HG02763 (cell line): ENCODE measurements around the gene OR1K1.
"Not testable (repeated sequence)": the region's sequence is repeated elsewhere in the genome, so short reads cannot be mapped to it uniquely, and the experiment has no call there.

Source experiments
- ATAC-seq: cut with Tn5 transposase; IDR thresholded peaks from one replicate; pipeline ENCODE4 v1.9.1; 2021; ENCODE audit warnings: mild to moderate bottlenecking, moderate library complexity; ENCODE audit not compliant: unreplicated experiment

OR1K1 gene

GRCh38 chr9:122810306-122810946, 10.5 kb downstream of the OR1K1 start:
- no peak for ATAC-seq

DNA sequence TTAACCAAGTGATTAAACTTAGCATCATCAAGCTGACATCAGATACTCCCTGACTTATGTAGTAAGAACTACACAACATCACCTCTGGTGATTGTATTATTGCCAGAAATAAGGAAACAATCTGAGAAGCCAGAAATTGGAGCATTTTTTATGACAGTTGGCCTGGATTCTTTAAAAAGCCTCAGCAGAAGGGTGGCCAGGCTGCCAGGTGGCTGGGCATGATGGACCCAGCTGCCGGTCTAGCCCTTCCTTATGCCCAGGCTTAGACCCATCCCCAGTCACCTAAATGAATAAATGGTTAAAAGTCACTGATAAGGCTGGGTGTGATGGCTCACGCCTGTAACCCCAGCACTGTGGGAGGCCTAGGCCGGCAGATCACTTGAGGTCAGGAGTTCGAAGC, 12.8 kb downstream of the OR1K1 start:
- ATAC-seq = no peak

DNA sequence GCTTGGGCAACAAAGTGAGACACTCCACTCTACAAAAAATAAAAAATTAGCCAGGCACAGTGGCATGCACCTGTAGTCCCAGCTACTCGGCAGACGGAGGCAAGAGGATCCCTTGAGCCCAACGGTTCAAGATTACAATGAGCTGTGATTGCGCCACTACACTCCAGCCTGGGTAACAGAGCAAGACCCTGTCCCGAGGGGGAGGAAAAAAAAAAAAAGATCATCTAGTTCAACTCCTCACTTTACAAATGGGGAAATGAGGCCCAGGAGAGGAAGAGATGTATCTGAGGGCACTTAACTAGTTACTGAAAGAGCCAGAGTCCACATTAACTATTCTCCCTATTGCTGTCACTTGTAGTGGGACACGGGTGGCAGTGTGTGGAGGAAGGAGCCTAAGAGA, 14.6 kb downstream of the OR1K1 start:
- ATAC-seq = no peak

GRCh38 chr9:122815544-122815943, 15.6 kb downstream of the OR1K1 start:
- ATAC-seq = no peak

GRCh38 chr9:122816163-122816867, 16.4 kb downstream of the OR1K1 start:
- ATAC-seq = no peak

- ATAC-seq = no peak
Observed at GRCh38 chr9:122819326-122819725, 19.4 kb downstream of the OR1K1 start.

DNA sequence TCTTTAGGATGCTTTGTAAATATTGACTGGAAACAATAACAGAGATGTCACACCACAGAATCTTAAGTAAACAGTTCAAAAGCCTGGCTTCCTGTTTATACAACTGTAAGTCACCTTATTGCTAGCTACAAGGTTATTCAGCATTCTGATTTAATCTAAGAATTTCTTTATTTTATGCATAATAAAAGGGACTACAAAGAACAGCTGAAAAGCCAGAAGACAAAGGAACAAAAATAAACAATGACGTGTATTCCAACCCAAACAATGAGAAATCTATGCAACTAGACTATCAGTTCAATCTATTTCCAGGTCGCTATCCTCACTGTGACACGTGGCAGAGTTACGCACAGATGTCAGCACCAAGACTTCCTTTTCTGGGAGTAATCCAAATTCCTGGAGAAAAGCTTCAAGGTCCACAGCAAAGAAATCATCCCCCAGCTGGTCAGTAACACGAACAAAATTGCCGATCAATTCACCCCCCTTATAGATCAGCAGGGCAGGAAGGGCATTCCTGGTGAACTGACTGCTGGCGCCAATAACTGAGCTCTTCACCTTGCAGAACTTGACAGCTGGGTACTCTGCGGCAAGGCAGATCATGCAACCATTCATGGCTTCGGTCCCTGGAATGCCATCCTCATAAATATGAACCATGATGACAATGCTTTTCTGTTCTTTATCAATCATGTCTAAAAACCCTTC, 20.0 kb downstream of the OR1K1 start:
- no peak for ATAC-seq

DNA sequence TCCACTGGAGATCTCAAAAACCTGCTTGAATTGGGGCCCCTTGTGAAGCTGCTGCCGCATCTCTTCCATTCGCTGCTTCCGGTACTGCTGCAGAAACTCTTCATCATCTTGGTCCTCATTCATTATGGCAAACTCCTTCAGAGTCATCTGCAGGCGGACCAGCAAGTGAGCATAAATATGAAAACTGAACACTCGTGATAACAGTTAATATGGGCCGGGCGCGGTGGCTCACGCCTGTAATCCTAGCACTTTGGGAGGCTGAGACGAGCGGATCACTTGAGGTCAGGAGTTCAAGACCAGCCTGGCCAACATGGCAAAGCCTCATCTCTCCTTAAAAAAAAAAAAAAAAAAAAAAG, 20.5 kb downstream of the OR1K1 start:
- ATAC-seq = no peak

DNA sequence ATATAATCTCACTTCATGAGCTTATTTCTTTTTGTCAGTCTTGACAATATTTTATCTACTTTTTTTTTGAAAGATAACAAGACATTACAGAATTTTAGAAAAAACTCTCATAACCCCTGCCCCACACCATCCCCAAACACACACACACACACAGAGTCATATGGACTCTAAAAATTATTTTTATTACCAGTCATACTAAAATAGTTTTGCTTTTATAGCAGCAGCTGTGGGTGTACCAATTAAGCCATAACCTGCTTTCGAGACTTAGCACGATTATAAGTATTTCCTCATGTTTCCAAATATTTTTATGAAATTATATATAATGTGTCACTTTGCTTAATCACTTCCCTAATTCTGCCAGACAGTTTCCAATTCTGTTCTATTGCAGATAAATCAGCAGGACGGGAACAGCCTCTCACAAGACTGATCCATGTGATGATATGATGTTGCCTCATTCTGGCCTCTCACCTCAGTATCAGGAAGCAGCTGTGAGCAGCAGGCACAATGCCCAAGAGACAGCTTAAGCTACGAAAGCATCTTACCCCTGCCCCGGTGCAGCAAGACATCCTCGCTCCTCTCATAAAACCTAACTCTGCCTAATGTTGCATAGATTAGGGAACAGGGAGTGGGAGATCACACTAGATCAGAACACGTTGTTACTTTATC, 21.5 kb downstream of the OR1K1 start:
- no peak for ATAC-seq

DNA sequence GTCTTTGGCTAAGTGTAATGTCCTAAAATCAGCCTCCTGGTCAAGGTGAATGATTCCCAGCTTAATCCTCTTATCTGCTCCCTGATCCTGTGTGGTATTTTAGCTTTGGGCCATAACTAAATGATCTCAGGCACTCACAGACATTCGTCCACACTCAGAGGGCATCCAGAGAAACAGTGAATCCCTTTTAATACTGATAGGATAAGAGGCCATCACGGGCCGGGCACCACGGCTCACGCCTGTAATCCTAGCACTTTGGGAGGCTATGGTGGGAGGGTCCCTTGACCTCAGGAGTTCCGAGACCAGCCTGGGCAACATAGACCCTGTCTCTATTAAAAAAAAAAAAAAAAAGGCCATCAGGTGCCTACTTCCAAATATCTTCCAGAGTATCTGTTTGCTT, 22.1 kb downstream of the OR1K1 start:
- no peak for ATAC-seq

DNA sequence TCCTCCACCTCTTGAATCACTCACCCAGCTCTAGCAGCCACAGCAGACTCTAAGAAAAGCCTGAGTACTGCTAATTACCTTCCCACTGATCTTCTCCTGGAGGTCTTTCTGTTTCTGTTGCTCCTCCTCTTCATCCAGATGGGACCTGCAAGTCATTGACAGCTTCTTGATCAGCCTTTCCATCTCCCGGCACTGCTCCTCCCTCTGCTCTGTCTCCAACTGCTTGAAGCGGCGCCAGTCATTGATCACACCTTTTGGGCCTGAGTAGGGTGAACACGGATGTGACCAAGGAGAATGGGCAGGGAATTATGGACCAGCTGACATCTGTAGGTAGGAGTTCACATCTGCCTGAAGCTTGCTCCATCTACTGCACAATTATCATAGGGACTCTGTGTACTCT, 23.0 kb downstream of the OR1K1 start:
- no peak for ATAC-seq

- ATAC-seq = peak; percentile 17
Observed at GRCh38 chr9:122827761-122828093, 27.8 kb downstream of the OR1K1 start.

- not testable (repeated sequence) for ATAC-seq
Observed at GRCh38 chr9:122828965-122829284, 29.0 kb downstream of the OR1K1 start.

GRCh38 chr9:122832194-122832593, 32.3 kb downstream of the OR1K1 start:
- no peak for ATAC-seq

DNA sequence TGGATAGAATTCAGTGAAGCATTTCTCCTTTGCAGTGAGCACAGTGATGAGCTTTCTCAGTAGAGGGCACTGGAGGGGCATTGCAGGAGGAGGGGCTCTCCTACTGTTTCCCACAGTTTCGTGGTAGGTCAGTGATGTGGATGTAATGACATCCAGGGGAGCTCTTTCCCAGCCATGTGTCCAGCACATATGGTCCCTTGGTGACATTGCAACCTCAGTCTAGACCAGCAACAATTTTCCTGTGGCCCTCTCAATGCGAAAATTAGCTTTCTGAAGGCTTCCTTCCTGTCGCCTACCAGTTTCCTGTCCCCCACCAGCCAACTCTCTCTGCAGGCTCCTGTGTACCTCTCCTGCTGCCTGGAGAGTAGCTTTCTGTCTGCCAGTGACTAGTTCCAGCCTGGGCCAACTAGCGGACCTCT, 35.4 kb downstream of the OR1K1 start:
- no peak for ATAC-seq

- no peak for ATAC-seq
Observed at GRCh38 chr9:122837266-122837850, 37.4 kb downstream of the OR1K1 start.

- ATAC-seq = not testable (repeated sequence)
Observed at GRCh38 chr9:122838441-122838840, 38.5 kb downstream of the OR1K1 start.

- no peak for ATAC-seq
Observed at GRCh38 chr9:122841501-122841900, 41.6 kb downstream of the OR1K1 start.

DNA sequence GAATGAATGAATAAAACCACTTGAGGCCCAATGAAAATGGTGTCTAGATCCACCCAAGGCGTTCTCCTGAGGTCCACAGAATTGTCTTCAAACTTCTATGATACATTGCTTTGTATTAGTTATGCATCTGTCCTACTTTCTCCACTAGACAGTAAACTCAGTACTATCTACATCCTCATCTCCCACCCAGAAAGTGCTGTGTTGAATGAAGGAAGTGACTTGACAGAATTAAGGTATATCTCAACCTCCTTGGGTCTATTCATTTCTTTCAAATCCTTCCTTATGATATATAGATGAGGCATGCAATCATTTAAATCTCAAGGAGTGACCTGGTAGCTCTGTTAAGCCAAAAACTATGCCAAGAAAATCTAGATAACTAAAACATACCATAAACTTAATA, 44.2 kb downstream of the OR1K1 start:
- ATAC-seq = no peak

DNA sequence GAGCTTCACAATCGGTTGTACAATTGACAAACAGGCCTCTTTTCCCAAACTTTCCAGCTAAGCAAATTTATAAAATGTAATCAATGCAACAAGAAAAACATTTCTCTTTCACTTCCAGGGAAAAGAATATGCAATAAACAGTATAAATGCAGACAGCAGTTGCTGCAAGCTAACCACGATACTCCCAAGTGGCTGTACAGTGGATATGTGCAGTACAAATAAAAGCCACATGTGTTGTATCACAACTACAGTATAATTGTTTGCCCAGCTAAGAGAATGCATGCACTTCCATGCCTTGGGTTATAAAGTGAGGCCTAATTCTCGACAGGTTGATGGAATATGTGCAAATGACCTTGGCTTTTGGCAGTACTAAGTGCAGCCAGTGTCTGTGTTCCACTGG, 45.2 kb downstream of the OR1K1 start:
- ATAC-seq = no peak

GRCh38 chr9:122846371-122846940, 46.5 kb downstream of the OR1K1 start:
- ATAC-seq = no peak
